ENCODE results near the gene ZNF407.

DNA sequence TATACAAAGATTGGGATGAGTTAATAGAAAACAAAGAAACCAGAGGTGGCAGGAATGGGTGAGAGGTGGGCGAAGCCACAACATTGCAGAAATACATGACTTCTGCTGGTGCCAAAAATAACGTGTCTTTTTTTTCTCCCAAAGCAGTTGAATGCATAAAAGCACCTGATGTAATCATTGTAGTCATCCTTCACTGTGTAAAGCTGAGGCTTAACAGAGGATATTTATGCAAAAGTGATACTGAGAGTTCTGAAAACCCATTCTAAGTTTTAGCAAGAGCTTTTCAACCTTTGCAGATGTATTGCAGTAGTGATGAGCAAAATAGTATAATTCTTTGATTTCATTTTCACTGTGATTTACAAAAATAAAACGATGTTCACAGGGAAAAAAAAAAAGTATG, 438.3 kb downstream of the ZNF407 start:
- TF ChIP-seq, protein P1, sequence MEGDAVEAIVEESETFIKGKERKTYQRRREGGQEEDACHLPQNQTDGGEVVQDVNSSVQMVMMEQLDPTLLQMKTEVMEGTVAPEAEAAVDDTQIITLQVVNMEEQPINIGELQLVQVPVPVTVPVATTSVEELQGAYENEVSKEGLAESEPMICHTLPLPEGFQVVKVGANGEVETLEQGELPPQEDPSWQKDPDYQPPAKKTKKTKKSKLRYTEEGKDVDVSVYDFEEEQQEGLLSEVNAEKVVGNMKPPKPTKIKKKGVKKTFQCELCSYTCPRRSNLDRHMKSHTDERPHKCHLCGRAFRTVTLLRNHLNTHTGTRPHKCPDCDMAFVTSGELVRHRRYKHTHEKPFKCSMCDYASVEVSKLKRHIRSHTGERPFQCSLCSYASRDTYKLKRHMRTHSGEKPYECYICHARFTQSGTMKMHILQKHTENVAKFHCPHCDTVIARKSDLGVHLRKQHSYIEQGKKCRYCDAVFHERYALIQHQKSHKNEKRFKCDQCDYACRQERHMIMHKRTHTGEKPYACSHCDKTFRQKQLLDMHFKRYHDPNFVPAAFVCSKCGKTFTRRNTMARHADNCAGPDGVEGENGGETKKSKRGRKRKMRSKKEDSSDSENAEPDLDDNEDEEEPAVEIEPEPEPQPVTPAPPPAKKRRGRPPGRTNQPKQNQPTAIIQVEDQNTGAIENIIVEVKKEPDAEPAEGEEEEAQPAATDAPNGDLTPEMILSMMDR (IDR thresholded peaks at IDR 0.05; ENCODE audit: borderline replicate concordance, extremely low read depth, low read length, poor library complexity, severe bottlenecking): no peak
- TF ChIP-seq EZH2 (IDR thresholded peaks at IDR 0.05; ENCODE audit: borderline replicate concordance, low read depth, low read length, severe bottlenecking): no peak

Data from DND-41 (cell line).